ENCODE measurements around the gene ANAPC1. TPM values are rescaled to one million over a fixed set of nuclear protein-coding genes. Genes with fewer than 3 reads are reported as not detected.
"Not testable (repeated sequence)": the region's sequence is repeated elsewhere in the genome, so short reads cannot be mapped to it uniquely, and the experiment has no call there.

ANAPC1 gene
- total RNA-seq, 1 experiment from 2014 or later: 75.7 TPM

GRCh38 chr2:111908578-111908977 is 24.6 kb upstream of the ANAPC1 start:
- in situ Hi-C loops (cut with HindIII; ENCODE audit: low pct_unique_long_range_greater_than_20kb, low sequenced_read_pairs): no loop called here
- DNase-seq (ENCODE audit: low read depth, low spot score): no peak

GRCh38 chr2:111905990-111906735 is 22.2 kb upstream of the ANAPC1 start:
- peak; percentile 73 for DNase-seq (ENCODE audit: low read depth, low spot score)
- in situ Hi-C loops (cut with HindIII; ENCODE audit: low pct_unique_long_range_greater_than_20kb, low sequenced_read_pairs): no loop called here

DNA sequence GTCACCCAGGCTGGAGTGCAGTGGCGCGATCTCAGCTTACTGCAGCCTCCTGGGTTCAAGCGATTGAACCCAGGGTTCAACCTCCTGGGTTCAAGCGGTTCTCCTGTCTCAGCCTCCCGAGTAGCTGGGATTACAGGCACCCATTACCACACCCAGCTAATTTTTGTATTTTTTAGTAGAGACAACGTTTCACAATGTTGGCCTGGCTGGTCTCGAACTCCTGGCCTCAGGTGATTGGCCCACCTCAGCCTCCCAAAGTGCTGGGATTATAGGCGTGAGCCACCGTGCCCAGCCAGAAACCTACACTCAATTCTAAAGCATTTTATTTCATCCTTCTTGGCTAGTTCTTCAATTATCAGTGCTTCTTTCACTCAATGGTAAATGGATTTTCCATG is 21.5 kb upstream of the ANAPC1 start:
- in situ Hi-C loops (cut with HindIII; ENCODE audit: low pct_unique_long_range_greater_than_20kb, low sequenced_read_pairs); DNase-seq (ENCODE audit: low read depth, low spot score): not testable (repeated sequence)

- DNase-seq (ENCODE audit: low read depth, low spot score): no peak
- in situ Hi-C loops (cut with HindIII; ENCODE audit: low pct_unique_long_range_greater_than_20kb, low sequenced_read_pairs): no loop called here
Observed at GRCh38 chr2:111904726-111905474, 20.9 kb upstream of the ANAPC1 start.

DNA sequence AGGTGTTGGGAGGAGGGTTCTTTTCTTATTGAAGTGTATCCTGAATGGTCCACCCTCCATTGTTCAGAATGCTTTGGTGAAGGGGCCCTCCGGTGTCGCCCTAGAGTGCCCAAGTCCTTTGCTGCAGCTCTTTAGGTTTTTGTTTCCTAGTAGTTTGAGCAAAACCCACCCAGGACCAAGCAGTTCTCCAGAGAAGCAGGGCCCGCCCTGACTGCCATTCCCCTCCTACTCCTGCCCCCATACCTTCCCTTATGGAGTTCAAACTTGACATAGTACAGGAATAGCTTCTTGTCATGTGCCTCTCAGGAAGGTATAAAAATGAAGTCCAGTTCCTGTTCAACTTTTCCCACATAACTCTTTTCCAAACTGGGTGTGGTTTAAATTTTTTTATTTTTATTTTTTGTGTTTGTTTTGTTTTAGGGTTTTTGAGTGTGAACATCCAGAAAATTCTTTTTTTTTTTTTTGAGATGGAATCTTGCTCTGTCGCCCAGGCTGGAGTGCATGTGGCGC is 20.0 kb upstream of the ANAPC1 start:
- in situ Hi-C loops (cut with HindIII; ENCODE audit: low pct_unique_long_range_greater_than_20kb, low sequenced_read_pairs): no loop called here
- DNase-seq (ENCODE audit: low read depth, low spot score): no peak

- DNase-seq (ENCODE audit: low read depth, low spot score): no peak
- in situ Hi-C loops (cut with HindIII; ENCODE audit: low pct_unique_long_range_greater_than_20kb, low sequenced_read_pairs): no loop called here
Observed at GRCh38 chr2:111903516-111903915, 19.5 kb upstream of the ANAPC1 start.

DNA sequence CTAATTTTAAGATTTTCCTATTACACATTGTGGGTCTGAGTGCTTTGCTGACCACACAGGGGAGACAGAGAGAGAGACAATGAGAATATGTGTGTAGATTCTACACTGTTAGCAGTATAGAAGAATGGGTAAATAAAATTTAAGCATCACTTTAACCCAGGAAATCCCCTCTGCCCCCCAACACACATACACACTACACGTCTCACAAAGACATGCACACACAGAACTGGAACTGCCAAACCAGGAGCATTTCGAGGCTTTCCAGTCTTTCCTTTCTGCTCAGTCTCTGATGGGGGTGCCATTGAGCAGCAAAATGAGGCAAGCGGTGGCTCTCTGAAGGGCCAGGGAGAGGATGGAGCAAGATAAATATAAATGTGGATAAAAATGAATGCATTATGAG is 16.9 kb upstream of the ANAPC1 start:
- in situ Hi-C loops (cut with HindIII; ENCODE audit: low pct_unique_long_range_greater_than_20kb, low sequenced_read_pairs): no loop called here
- peak; percentile 63 for DNase-seq (ENCODE audit: low read depth, low spot score)

DNA sequence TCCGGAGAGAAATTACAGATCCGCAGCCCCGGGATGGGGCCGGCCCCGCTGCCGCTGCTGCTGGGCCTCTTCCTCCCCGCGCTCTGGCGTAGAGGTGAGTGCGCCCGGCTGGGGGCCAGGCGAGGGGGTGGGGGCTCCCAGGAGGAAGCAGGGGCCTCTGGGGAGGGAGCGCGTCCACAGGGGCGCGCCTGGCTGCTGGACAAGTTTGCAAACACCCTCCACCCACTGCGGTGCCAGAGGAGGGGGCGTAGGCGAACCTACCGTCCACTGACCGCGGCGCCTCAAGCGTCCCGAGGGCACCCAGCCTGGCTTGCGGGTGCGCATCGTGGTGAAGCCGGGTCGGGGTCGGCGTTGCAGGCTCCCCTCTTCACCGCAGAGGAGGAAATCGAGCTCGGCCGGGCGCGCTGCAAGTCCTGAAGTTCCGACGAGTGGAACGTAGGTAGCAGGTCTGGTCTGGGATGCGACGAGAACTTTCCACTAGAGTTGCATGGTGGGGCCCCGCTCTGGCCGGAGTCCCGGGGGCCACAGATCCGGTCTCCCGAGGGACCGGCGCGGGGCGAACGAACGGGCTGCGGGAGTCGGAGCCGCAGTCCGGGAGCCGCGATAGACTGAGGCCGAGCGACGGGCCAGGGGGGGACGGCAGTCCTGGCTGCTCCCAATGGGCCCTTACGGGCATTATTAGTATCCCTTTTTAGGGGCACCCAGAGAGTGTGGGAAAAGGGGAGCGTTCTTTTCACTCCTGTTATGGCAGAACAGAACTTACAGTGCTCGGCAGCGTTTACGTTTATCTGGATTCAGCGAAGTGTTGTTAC is 14.9 kb upstream of the ANAPC1 start:
- no peak for DNase-seq (ENCODE audit: low read depth, low spot score)
- in situ Hi-C loops (cut with HindIII; ENCODE audit: low pct_unique_long_range_greater_than_20kb, low sequenced_read_pairs): no loop called here

DNA sequence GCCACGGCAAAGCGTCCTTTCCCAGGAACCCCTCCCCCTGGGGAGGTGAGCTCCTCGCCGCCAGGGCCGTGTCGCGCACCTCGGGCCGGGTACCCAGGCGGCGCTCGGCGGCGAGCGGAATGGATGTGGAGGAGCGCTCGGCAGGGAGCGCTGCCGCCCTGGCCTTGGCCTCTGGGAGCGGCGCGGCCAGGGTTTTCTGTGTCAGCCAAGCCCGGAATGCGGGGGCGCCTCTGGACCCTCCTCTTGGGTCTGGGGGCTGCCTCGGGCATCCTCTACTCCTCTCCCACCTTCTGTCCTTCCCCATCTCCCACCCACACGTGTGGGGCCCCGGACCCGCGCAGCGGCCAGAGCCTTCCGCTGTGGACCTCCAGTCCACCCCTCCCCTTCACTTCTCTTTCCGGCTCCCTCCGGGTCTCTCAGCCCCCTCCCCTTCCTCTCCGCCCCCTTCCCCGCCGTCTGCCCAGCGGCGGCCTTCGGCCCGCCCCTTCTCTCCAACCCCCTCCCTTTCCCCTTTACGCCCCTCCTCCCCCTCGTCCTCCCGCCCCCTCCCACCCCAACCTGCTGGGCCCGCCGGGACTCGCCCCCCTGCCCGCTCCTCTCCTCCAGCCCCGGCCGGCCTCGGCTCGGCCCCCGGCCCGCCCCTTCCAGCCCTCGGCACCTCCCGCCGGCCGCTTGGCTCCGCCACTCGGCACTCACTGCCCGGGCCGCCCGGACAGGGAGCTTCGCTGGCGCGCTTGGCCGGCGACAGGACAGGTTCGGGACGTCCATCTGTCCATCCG is 14.1 kb upstream of the ANAPC1 start, which contains the start of gene MERTK:
MERTK (plus strand) TSS at position 684 of the 779 bp plus-strand sequence. CDS start 129 bp downstream, outside the sequence.
- peak; percentile 91 for DNase-seq (ENCODE audit: low read depth, low spot score)
- in situ Hi-C loops (cut with HindIII; ENCODE audit: low pct_unique_long_range_greater_than_20kb, low sequenced_read_pairs): no loop called here

- in situ Hi-C loops (cut with HindIII; ENCODE audit: low pct_unique_long_range_greater_than_20kb, low sequenced_read_pairs): no loop called here
- no peak for DNase-seq (ENCODE audit: low read depth, low spot score)
Observed at GRCh38 chr2:111897630-111897923, 13.6 kb upstream of the ANAPC1 start.

DNA sequence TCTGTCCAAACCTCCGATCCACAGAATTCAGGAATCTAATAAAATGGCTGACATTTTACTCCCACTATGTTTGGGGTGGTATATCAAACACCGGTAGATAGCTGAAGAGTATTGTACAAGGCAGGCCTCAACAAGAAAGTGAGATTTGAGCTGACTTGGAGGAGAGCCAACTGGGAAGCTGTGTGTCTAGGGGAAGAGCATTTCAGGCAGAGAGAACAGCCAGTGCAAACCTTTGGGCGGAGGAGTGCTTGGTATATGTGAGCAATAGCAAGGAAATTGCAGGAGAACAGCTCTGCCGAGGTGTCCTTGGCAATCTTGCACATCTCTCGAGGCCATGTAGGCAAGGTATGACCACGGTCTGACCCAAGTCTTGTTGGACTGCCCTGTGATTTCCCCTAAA is 12.6 kb upstream of the ANAPC1 start:
- in situ Hi-C loops (cut with HindIII; ENCODE audit: low pct_unique_long_range_greater_than_20kb, low sequenced_read_pairs): no loop called here
- DNase-seq (ENCODE audit: low read depth, low spot score): no peak

GRCh38 chr2:111896024-111896423 is 12.0 kb upstream of the ANAPC1 start:
- DNase-seq (ENCODE audit: low read depth, low spot score): peak; percentile 52
- in situ Hi-C loops (cut with HindIII; ENCODE audit: low pct_unique_long_range_greater_than_20kb, low sequenced_read_pairs): no loop called here

DNA sequence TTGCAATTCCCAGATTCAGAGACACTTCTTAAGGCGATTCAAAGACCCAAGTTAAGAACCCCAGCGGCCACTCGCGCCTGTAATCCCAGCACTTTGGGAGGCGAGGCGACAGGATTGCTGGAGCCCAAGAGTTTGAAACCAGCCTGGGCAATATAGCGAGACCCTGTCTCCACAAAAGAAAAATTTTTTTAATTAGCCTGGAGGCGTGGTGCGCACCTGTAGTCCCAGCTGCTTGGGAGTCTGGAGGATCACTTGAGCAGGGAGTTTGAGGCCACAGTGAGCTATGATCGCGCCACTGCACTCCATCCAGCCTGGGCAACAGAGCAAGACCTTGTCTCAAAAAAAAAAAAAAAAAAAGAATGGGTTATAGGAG is 585 bp upstream of the ANAPC1 start:
- in situ Hi-C loops (cut with HindIII; ENCODE audit: low pct_unique_long_range_greater_than_20kb, low sequenced_read_pairs): no loop called here
- DNase-seq (ENCODE audit: low read depth, low spot score): no peak

DNA sequence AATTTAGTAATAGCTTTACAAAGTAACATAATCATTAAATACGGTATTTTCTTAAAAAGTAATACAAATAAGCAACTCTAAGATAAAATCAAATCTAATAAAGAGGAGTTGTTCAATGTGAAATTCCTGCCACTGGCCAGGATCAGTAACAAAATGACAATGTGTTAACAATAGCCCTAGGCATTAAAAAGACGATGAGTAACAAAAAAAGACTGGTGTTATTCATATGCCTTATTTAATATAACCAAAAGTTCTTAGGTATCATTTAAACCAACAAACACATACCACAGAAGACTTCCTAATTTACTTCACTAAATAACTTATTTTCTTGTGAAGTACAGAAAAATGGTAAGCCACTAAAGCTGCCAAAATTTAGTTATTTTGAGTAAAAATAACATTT is 11.2 kb downstream of the ANAPC1 start:
- DNase-seq (ENCODE audit: low read depth, low spot score); in situ Hi-C loops (cut with HindIII; ENCODE audit: low pct_unique_long_range_greater_than_20kb, low sequenced_read_pairs): not testable (repeated sequence)

- in situ Hi-C loops (cut with HindIII; ENCODE audit: low pct_unique_long_range_greater_than_20kb, low sequenced_read_pairs); DNase-seq (ENCODE audit: low read depth, low spot score): not testable (repeated sequence)
Observed at GRCh38 chr2:111865124-111865523, 18.9 kb downstream of the ANAPC1 start.

DNA sequence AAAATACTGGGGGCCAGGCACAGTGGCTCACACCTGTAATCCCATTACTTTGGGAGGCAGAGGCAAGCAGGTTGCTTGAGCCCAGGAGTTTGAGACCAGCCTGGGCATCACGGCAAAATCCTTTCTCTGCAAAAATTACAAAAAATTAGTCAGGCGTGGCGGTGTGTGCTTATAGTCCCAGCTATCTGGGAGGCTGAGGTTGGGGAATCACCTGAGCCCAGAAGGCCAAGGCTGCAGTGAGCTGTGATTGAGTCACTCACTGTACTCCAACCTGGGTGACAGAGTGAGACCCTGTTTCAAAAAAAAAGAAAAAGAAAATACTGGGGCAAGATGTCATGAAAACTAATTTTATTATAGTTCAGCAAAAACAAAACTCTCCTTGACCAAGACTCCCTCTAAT is 24.0 kb downstream of the ANAPC1 start:
- DNase-seq (ENCODE audit: low read depth, low spot score); in situ Hi-C loops (cut with HindIII; ENCODE audit: low pct_unique_long_range_greater_than_20kb, low sequenced_read_pairs): not testable (repeated sequence)

DNA sequence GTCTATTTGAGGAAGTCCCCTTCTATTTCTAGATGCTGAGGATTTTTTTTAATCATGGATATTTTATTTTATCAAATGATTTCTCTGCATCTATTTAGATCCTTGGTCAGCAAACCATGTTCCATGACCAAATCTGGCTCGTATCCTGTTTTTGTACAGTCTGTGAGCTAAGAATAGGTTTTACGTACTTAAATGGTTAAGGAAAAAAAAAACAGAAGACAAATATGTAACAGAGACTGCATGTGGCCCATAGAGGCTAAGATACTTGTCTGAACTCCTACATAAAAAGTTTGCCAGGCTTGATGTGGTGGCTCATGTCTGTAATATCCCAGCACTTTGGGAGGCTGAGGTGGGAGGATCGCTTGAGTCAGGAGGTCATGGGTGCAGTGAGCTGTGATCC is 31.4 kb downstream of the ANAPC1 start:
- in situ Hi-C loops (cut with HindIII; ENCODE audit: low pct_unique_long_range_greater_than_20kb, low sequenced_read_pairs); DNase-seq (ENCODE audit: low read depth, low spot score): not testable (repeated sequence)
